ENCODE results near the gene SLC35B2. TPM values are rescaled to one million over a fixed set of nuclear protein-coding genes. Genes with fewer than 3 reads are reported as not detected.

The SLC35B2 gene
- total RNA-seq, 1 experiment from 2014 or later, result 92.8 TPM

DNA sequence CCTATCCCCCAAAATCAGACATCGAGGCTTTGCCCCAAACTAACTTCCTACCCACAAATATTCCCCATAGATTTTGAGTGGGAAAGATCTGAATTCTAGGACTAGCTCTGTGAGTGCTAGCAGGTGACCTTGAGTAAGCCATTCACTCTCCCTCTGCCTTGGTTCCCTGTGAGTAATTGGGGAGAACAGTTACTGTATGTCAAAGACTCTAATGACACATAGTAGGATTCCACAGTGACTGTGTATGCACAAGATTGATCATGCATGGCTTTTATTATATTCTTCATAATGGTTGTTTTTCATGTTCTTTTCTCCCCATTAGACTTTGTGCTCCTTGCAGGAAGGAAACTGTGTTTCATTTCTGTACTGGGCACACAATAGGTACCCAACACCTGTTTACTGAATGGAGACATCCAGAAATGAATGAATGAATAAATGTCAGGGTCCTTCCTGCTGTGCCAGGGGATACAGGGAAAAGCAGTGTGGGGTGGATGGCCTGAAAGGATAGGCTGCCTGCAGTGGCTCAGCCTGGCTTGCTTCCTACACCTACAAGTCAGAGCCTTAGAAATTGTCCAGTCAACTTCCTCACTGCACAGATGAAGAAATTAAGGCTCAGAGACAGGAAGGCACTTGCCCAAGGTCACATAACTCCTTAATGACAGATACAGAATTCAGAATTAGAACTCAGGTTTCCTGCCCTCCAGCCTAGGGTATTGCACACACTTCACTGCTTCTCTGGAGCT lies 12.0 kb upstream of the SLC35B2 start:
- no peak for DNase-seq (ENCODE audit: low read depth)

- peak; percentile 71 for DNase-seq (ENCODE audit: low read depth)
Measured at GRCh38 chr6:44268095-44268628, 10.8 kb upstream of the SLC35B2 start.

- no peak for DNase-seq (ENCODE audit: low read depth)
Measured at GRCh38 chr6:44267252-44267651, 9.9 kb upstream of the SLC35B2 start.

DNA sequence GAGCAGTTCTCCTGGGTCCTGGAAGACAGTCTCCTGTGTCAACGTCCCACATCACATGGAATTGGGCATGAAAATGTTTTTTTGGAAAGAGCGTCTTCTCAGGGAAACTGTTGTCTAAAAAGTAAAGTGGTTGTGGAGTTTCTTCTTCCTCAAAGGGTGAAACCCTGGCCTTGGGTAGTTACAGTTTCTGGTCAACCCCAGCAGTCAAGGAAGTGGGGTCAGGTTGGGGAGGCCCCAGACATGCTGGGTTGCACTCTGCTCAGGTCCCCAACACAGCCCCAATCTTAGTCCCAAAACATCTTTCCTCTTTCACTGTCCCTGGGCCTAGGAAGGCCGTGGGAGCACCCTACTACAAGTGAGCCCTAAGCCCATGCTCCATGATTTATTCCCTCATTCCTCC lies 9.0 kb upstream of the SLC35B2 start:
- no peak for DNase-seq (ENCODE audit: low read depth)

- no peak for DNase-seq (ENCODE audit: low read depth)
Measured at GRCh38 chr6:44265722-44266233, 8.4 kb upstream of the SLC35B2 start.

- peak; percentile 97 for DNase-seq (ENCODE audit: low read depth)
Measured at GRCh38 chr6:44265007-44265721, 7.8 kb upstream of the SLC35B2 start, which contains the start of gene NFKBIE. Gene NFKBIE, minus strand, starts transcription at chr6:44265551. Its CDS starts 205 bp downstream, at chr6:44265346.

DNA sequence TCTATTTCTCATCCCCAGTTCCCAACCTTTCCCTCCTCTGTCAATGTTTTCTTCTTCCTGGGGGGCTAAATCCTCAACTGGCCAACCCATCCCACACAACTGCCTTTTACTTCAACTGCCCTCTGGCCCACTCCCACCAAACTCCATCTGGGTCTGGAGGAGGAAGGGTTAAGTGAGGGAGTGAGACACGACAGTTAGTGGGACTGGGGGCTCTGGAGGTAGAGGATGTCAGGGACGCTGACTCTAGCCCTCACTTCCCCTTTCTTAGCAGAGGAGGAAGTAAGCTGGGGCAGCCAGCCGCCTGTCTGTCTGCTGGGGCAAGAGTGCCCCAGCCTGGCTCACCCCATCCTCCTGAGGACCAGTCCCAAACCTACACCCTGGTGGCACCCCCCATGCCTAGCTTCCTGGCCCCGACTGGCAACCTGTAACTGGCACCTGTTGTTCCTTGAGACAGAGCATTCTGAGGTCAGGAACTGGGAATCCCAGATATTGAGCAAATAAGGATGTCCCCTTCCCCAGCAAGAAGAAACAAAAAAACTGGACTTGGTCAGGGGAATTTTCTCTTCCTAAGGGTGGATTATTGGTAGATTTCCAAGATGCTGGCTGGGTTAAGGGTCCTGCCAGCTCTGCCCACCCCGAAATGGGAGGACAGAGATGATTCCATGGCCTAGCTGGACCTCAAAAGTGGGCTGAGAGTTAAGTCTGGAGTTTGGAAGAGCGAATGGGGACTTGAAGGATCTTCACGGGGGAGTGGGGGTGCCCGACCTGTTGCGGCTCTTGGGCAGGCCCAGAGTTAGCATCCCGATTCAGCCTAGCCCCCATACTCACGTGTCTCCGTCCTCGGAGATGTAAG lies 7.1 kb upstream of the SLC35B2 start:
- DNase-seq (ENCODE audit: low read depth), result peak; percentile 40

DNA sequence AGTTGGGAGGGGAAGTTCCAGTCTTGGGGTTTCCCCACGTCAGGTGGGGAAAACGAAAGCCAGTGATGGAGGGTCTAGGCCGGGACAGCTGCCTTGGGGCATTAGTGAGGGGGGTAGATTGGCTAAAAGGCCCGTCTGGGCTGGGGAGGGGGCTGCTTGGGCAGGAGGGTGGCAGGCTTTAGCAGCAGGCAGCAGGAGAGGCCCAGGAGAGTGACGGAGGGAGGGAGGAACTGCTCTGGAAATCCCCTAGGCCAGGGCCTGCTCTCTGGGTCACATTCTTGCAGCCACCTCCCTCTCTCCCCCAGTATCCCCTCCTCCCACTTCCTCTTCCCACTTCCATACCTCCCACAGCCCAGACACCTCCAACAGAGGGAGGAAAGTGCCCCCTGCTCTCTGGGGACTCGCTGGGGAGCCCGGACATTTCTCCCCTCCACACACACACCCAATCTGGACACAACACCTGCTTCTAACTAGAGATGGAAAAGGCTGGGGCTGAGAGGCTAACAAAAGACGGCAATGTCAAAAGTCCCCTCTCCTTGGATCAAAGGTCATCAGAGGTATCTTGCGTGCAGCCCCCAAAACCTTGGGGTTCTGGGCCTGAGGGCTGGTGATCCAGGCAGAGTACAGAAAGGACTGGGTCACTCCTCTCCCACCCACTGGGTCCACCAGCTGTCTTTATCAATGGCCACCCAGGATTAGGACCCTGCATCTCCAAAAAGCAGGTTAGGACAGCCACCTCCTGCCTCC lies 6.2 kb upstream of the SLC35B2 start:
- DNase-seq (ENCODE audit: low read depth), result peak; percentile 84

GRCh38 chr6:44262467-44263353 lies 5.4 kb upstream of the SLC35B2 start:
- no peak for DNase-seq (ENCODE audit: low read depth)

- no peak for DNase-seq (ENCODE audit: low read depth)
Measured at GRCh38 chr6:44261581-44261980, 4.3 kb upstream of the SLC35B2 start.

DNA sequence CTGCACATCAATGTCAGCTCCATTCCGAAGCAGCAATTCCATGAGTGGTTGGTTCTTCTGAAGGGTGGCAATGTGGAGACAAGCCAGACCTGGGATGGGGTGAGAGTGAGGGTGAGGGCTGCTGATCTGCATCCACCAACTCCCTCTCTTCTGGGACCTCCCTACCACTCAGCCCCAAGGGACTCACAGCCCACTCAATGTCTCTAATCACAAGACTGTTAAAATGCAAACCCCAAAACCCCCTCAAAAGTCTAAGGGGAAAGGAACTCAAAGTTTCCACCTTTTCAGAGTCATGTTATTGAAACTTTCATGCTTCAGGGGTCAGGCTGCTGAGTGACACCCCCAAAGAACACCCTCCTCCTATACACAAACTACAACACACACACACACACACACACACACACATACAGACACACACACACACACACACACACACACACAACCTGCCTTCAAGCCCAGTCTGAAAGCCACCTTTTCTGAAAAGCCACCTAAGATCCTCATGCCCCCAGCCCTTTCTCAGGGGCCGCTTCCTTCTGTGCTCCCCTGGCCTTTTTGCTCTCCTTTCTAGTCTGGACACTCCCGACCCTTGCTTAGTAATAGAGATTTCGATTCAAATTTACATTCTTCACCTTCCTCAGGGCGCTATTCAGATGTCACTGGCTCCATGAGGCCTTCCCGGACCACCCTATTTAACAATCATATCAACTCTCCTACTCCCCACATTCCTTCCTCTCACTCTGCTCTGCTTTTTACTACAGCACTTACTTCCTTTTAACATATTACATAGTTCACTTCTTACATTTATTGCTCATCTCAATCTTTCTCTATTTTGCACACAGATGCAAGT lies 3.3 kb upstream of the SLC35B2 start:
- DNase-seq (ENCODE audit: low read depth), result no peak

DNA sequence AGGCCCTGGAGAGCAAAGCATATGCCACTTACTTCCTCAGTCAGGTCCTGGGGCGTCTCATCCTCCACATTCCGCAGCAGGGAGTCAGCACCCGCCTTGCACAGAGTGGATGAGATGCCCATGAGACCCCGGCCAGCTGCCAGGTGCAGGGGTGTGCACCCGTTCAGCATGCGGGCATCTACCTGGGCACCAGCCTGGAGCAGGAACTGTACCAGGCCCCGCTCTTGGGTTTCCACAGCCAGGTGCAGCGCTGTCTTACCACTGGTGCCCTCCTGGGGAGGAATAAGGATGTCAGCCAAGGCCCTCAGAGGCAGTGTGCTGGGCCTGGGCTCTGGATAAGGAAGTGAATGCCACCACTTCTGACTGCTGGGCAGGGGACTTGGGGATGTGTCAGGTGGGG lies 2.7 kb upstream of the SLC35B2 start:
- no peak for DNase-seq (ENCODE audit: low read depth)

- DNase-seq (ENCODE audit: low read depth), result no peak
Measured at GRCh38 chr6:44258921-44259320, 1.6 kb upstream of the SLC35B2 start.

GRCh38 chr6:44258325-44258863 lies 1.1 kb upstream of the SLC35B2 start:
- no peak for DNase-seq (ENCODE audit: low read depth)

GRCh38 chr6:44257753-44258324 lies 511 bp upstream of the SLC35B2 start:
- DNase-seq (ENCODE audit: low read depth), result no peak

DNA sequence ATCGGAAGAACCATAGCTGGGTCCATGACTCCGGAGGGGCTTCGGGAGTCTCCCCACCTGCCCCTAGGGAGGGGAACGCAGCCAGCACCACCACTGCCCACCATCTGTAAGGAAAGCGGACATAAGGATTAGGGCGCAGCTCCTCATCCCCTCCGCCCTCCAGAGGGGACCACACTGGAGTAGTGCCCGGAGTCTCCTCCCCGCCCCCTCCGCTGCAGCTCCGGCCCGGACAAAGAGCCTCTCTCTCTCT lies 628 bp downstream of the SLC35B2 start:
- DNase-seq (ENCODE audit: low read depth), result no peak

DNA sequence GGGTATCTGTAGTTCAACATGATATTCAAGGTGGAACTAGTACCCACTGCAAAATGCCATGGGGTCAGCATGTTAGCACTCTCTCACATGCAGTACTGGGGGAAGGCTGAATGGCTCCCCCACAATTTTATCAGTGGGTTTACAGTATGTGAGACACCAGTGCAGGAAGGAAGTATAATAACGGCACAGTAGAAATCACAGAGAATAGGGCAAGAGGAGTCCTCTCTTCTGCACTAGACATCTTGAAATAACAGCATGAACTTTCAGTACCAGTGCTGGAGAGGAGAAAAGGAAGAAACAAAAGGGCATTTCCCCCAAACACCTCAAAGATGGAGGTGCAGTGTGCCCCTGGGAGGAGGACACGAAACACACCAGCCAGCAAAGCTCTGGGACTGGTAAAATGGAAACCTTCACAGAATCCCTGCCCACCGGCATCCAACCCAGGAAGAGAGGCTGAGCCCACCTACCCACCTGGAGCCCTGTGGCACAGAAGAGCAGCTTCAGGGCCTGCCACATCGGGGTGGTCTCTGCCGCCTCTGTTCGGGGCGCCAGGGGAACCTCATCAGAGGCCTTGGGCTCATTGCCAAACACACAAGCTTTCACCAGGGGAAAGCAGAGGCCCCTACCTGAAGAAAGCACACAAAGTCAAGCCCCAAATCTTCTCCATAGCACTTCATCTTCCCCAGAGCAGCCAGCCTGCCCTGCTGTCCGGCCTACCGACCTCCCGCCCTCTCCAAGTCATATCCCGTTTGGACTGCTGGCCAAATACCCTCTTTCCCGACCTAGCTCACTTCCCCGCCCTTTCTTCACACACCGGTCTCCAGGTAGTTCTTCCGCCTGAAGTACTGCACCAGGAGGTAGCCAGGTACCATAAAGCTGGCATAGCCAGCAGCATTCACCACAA lies 1.2 kb downstream of the SLC35B2 start:
- peak; percentile 35 for DNase-seq (ENCODE audit: low read depth)

Data from Daoy (cell line).